ENCODE data around the gene RNF152.

DNA sequence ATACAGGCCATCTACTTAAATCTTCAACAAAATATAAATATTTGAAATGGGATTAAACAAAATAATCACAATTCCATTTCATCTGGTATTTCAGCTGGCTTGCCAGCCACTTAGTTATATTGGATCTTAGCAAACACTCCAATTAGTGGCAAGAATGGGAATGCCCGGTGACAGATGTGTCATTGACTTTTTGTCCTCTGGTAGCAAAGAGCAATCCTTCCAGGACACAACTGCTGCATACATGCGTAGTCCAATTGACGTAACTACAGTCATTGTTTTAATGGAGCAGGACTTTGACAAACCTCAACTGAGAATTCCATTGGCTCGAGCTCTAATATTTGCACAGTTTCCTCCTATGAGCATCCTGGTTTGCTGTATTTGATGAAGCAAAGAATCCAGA, 69.9 kb downstream of the RNF152 start:
- no peak for TF ChIP-seq CTCF (conservative IDR thresholded peaks at IDR 0.05; ENCODE audit: low read depth, low read length)
- TF ChIP-seq EZH2 (IDR thresholded peaks at IDR 0.05; ENCODE audit: borderline replicate concordance, low read depth, low read length, poor library complexity, severe bottlenecking), result no peak
